Central memory CD8-positive, alpha-beta T cell (primary cell): ENCODE results near the gene SLC22A23.

Source experiments
- ATAC-seq: fragments of 150-1000 bp; cut with Tn5 transposase; replicated peaks from 2 replicates; pipeline ENCODE4 v1.10.0; 2022; ENCODE audit warnings: mild to moderate bottlenecking, moderate FRiP score, moderate number of reproducible peaks; ENCODE audit not compliant: poor library complexity, severe bottlenecking; ENCODE audit errors: extremely low read depth
- DNase-seq, 2 donors: peaks; one replicate each; pipeline ENCODE4 v3.0.0; 2021; ENCODE audit warnings: low spot score in 2 of 2
- H3K27ac Mint-ChIP-seq: one replicate; pipeline ENCODE4 v1.8.0; 2022; ENCODE audit warnings: low read depth, mild to moderate bottlenecking, moderate library complexity, mixed read lengths
- H3K27me3 Mint-ChIP-seq: one replicate; pipeline ENCODE4 v1.8.0; 2022; ENCODE audit warnings: mixed read lengths
- H3K36me3 Mint-ChIP-seq: one replicate; pipeline ENCODE4 v1.8.0; 2022; ENCODE audit warnings: mild to moderate bottlenecking, moderate library complexity, mixed read lengths; ENCODE audit not compliant: insufficient read depth
- H3K4me1 Mint-ChIP-seq: one replicate; pipeline ENCODE4 v1.8.0; 2022; ENCODE audit warnings: mixed read lengths
- H3K4me3 Mint-ChIP-seq: one replicate; pipeline ENCODE4 v1.8.0; 2022; ENCODE audit warnings: mild to moderate bottlenecking, moderate library complexity, mixed read lengths
- H3K9me3 Mint-ChIP-seq: one replicate; pipeline ENCODE4 v1.8.0; 2022; ENCODE audit warnings: mixed read lengths

SLC22A23 gene

DNA sequence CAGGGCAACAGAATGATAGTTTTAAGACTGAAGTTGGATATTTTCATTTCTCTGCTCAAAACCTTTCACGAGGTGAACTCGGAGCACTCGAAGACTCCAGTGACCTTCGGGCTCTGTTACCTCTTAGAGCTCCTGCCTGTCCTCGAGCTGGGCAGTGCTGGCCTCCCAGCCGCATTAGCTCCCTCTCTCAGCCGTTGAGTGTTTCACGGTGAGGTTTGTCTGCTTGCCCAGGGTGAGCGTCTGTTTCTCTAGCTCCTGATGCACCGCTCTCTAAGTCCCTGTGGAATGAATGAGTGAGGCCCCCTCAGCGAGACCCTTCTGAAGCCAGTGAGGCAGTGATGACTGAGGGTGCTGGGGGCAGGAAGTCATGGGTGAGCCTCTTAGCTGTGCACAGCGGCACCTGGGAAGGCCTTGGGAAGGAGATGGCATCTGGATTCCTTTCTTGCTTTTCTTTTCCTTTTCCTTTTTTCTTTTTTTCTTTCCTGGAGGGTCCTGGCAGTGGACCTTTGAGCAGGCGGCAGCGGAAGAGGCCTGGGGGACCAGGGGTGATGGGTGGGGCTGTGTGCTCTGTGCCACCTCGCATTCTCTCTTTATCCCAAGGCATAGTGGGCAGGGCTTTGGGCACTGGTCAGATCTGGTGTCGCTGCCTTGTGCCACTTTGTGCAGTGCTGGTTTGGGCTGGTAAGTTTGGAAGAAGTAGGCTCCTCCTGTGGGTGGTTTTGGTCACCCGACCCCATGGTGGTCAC is 195.9 kb downstream of the SLC22A23 start:
- no peak for DNase-seq
- peak overlapping the region; percentile 98 for H3K4me3 Mint-ChIP-seq
- no peaks in the 10 kb centered on the region for H3K9me3 Mint-ChIP-seq
- peaks cover 54% of the 10 kb centered on the region for H3K4me1 Mint-ChIP-seq
- no peak for ATAC-seq
- peaks cover 8% of the 10 kb centered on the region for H3K36me3 Mint-ChIP-seq
- peaks cover 8% of the 10 kb centered on the region for H3K27me3 Mint-ChIP-seq
- H3K27ac Mint-ChIP-seq, result peak overlapping the region; percentile 86

DNA sequence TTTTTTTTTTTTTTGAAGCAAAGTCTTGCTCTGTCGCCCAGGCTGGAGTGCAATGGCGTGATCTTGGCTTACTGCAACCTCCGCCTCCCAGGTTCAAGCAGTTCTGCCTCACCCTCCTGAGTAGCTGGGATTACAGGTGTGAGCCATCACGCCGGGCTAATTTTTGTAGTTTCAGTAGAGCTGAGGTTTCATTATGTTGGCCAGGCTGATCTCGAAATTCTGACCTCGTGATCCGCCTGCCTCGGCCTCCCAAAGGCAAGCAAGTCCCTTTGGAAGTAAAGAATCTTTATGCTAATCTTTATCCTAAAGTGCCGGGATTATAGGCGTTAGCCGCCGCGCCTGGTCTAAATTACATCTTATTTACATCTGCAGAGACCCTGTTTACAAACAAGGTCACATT is 196.6 kb downstream of the SLC22A23 start:
- peaks cover 8% of the 10 kb centered on the region for H3K27me3 Mint-ChIP-seq
- H3K9me3 Mint-ChIP-seq, result no peaks in the 10 kb centered on the region
- peaks cover 54% of the 10 kb centered on the region for H3K4me1 Mint-ChIP-seq

DNA sequence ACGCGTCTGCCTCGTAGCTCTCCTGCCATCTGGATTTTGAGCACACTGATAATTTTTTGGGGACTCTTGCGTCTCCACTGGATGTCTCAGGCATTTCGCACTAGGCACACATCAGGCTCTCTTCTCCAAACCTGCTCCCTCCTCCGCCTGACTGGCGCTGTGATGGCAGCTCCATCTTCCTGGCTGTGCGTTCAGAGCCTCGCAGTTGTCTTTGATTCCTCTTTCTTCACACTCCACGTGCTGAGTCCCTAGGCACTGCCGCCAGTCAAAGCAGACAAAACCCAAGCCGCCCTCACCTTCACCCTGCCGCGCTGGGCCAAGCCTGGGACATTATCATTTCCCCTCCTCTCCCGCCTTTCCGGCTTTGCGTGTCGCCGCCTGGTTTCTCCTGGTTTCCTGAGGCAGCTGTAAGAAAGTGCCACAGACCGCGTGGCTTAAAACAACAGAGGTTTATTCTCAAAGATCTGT is 197.3 kb downstream of the SLC22A23 start:
- ATAC-seq (peak; percentile 55), DNase-seq (peak in 1 of 2 donors; percentile 36)
- peak overlapping the region; percentile 98 for H3K4me3 Mint-ChIP-seq
- peaks cover 8% of the 10 kb centered on the region for H3K36me3 Mint-ChIP-seq
- H3K27me3 Mint-ChIP-seq, result peaks cover 8% of the 10 kb centered on the region
- H3K27ac Mint-ChIP-seq, result peak overlapping the region; percentile 94
- no peaks in the 10 kb centered on the region for H3K9me3 Mint-ChIP-seq
- H3K4me1 Mint-ChIP-seq, result peaks cover 48% of the 10 kb centered on the region

More for the DNA sequence above, 196.6 kb downstream of the SLC22A23 start:
- Mint-ChIP-seq H3K36me3 (peaks cover 8% of the 10 kb centered on the region), H3K4me3 (peak overlapping the region; percentile 98), H3K27ac (peak overlapping the region; percentile 86)
- DNase-seq, result no peak
- no peak for ATAC-seq

DNA sequence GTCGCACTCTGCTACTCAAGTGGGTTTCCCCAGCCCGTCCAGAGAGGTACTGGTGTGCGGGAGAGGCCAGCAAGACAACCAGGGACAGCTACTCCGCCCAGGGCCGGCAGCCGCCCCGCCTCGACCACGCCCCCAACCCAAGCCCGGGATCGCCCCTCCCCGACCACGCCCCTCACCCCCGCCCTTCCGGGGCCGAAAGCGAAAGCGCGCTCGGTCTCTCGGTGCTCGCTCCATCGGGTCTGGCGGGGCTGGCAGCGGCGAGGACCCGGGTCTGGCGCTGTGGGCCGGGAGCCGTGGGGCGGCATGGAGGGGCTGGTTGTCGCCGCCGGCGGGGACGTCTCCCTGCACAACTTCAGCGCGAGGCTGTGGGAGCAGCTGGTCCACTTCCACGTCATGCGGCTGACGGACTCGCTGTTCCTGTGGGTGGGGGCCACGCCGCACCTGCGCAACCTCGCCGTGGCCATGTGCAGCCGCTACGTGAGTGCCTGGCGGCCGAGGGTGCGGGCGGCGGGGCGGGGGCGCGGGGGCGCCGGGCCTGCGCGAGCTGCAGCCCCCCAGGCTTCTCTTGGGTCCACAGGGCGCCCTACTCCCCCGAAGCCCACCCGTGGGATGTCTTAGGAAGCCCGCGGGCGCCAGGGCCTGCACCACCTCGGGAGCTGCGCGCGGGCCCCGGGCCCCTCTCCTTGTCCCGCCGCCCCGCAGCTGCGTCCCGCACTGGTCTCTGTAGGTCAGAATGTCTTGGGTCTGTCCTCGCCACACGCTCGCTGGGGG is 197.9 kb downstream of the SLC22A23 start, which contains the start of gene PSMG4:
PSMG4 (plus strand) TSS at position 228 of the 771 bp plus-strand sequence; CDS start at position 304, 76 bp downstream.
- Mint-ChIP-seq H3K27me3 (peaks cover 8% of the 10 kb centered on the region), H3K36me3 (peaks cover 8% of the 10 kb centered on the region), H3K4me3 (peak within 1 kb of the TSS; percentile 98), H3K27ac (peak within 1 kb of the TSS; percentile 94), H3K9me3 (no peaks in the 10 kb centered on the region), H3K4me1 (peaks cover 42% of the 10 kb centered on the region)
- DNase-seq (peak; percentile 79 to 87), ATAC-seq (peak; percentile 74)

DNA sequence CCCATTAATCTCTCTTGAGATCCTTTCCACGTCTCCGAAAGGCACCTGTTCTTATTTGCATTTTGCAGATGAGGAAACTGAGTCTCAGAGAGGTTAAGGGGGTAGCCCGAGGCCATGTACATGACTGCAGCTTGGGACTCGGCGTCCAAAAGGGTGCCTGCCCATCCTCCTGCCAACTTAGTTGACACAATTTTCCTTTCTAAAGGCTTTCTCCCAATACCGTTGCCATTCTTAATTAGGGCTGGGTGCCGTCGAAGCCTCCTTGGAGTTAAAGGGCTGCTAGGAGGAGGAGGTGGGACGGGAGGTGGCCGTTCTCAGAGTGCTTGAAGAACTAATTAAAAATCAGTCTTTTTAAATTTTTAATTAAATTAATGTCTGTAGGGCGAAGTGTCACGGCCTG is 198.6 kb downstream of the SLC22A23 start:
- peaks cover 8% of the 10 kb centered on the region for H3K36me3 Mint-ChIP-seq
- DNase-seq (no peak), ATAC-seq (no peak)
- H3K27me3 Mint-ChIP-seq, result peaks cover 8% of the 10 kb centered on the region
- no peaks in the 10 kb centered on the region for H3K9me3 Mint-ChIP-seq
- H3K4me3 Mint-ChIP-seq, result peak overlapping the region; percentile 98
- H3K27ac Mint-ChIP-seq, result no peak overlapping the region
- H3K4me1 Mint-ChIP-seq, result peaks cover 35% of the 10 kb centered on the region

DNA sequence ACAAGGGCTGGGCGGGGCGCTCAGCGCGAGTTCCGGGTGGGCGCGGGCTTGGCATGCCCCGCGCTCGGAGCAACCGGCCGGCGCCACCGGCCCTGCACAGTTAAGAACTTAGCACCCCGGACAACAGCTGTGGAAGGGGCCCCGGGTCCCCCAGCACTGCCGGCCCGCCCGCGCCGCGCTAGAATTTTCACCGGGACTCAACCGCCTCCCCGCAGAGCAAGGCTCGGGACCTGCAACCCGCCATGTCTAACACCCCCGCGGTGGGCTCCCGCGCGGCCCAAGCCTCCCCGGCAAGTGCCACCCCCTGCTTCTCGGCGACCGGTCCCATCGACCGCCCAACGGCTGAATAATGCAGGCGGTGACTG is 203.3 kb downstream of the SLC22A23 start:
- Mint-ChIP-seq H3K4me1 (peaks cover 6% of the 10 kb centered on the region), H3K27me3 (peaks cover 36% of the 10 kb centered on the region), H3K4me3 (no peak overlapping the region), H3K27ac (no peak overlapping the region), H3K36me3 (peaks cover 1% of the 10 kb centered on the region), H3K9me3 (no peaks in the 10 kb centered on the region)
- no peak for ATAC-seq
- DNase-seq, result no peak

DNA sequence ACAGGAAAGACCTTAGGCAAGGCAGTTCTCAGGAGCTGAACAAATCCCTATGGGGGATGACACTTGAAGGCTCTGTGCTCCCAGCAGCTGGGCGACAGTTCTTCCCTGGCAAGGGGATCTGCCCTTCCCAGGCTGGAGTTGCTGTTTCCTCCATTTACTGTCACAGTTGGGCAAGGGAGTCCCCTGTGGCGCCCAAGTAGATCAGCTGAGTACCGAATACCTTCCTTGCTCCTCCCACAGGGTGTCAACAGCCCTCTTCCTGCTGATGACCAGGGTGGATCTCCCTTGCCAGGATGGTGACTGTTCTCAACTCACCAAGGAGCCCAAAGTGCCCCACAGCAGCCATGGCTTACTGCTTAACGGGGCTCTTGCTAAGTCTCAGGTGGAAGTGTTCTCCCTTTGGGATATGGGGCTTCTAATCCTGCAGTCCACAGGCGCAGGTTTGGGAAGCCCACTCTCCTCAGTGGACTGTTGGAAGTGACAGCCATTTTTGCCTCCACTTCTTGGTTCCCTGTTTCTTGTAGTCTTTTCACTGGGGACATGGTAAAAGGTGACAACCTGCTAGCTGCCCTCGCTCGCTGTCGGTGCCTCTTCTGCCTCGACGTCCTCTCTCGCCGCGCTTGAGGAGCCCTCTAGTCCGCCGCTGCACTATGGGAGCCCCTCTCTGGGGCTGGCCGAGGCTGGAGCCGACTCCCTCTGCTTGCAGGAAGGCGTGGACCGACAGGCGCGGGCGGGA is 203.8 kb downstream of the SLC22A23 start:
- Mint-ChIP-seq H3K27me3 (peaks cover 41% of the 10 kb centered on the region), H3K27ac (no peak overlapping the region), H3K4me3 (no peak overlapping the region), H3K9me3 (no peaks in the 10 kb centered on the region), H3K36me3 (peaks cover 1% of the 10 kb centered on the region), H3K4me1 (peaks cover 6% of the 10 kb centered on the region)
- DNase-seq, result no peak
- ATAC-seq, result no peak

DNA sequence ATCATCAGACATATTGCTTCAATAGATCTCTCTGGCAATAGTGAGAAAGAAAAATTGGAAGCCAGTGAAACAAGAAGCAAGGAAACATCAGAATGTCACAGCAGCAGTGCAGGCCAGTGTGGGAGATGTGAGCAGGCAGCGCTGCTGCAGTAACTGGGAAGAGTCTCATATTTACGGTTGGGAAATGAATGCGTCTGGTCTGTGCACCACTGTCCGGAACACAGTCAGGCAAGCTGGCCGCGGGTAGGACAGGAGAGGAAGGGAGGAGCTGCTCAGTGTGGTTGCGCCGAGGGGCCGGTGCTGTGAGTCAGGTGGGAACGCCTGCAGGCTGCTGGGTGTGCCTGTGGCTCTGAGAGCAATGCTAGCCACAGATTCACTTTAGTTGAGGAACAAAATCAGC is 204.5 kb downstream of the SLC22A23 start:
- Mint-ChIP-seq H3K4me3 (no peak overlapping the region), H3K27me3 (peaks cover 48% of the 10 kb centered on the region), H3K9me3 (no peaks in the 10 kb centered on the region), H3K27ac (no peak overlapping the region), H3K4me1 (peaks cover 6% of the 10 kb centered on the region), H3K36me3 (peaks cover 1% of the 10 kb centered on the region)
- ATAC-seq, result no peak
- no peak for DNase-seq

DNA sequence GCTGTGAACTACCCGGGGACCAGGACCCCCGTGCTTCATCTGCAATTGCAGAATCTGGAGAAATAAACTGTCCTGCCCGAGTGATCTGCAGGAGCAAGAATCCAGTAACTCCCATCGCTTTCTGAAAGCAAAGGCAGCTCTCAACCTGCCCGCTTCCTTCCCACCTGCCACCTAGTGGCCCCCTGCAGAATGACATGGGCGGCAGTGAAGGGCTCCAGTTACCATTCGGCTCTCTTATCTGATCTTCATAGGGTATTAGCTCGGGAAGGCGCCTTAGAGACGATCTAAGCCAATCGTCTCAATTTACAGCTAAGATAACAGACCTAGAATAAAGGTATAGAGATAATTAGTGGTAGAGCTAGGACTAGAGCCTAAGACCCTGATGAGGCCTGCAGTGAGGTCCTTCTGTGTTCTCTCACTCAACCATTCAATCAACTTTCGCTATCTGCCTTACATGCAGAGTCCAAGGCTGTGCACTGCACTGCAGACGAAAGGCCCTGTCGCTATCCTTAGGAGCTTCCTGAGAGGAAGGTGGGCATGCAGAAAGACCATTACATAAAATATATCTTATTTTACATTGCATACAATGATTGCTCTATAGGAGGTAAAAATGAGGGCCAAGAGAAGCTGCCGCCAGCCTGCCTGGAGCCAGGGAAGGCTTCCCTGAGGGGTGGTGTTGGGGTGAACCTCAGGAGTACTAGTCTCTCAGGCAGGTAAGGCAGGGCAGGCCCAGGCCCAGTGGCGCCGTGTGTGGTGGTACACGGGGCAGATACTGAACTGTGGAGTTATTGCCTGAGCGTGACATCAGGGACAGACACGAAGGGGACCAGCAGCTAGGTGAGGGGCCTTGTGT is 205.2 kb downstream of the SLC22A23 start:
- peak; percentile 85 for ATAC-seq
- Mint-ChIP-seq H3K27ac (no peak overlapping the region), H3K4me1 (peaks cover 6% of the 10 kb centered on the region), H3K36me3 (peaks cover 1% of the 10 kb centered on the region), H3K4me3 (no peak overlapping the region), H3K27me3 (peaks cover 51% of the 10 kb centered on the region), H3K9me3 (no peaks in the 10 kb centered on the region)
- DNase-seq, result peak; percentile 65 to 73

DNA sequence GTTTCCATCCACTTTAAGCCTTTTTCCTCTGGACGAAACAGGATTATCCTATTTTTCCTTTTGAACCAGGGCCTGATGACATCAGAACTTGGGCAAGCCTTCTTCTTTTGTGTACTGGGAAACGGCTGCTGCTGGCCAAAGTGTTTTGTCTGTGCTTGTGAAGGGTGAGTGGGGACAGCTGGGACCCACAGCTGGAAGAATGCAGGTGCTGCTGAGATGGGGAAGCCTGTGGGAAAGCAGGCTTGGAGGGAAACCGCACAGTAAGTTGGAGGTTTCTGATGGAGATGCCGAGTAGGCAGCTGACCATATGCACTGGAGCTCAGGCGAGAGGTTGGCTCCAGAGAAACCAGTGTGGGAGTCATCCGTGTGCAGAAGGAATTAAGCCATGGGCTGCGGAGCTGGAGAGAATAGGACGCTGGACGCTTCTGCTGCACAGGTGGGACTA is 206.6 kb downstream of the SLC22A23 start:
- H3K27me3 Mint-ChIP-seq, result peaks cover 55% of the 10 kb centered on the region
- no peaks in the 10 kb centered on the region for H3K9me3 Mint-ChIP-seq
- H3K27ac Mint-ChIP-seq, result peak overlapping the region; percentile 56
- peaks cover 6% of the 10 kb centered on the region for H3K4me1 Mint-ChIP-seq
- DNase-seq, result no peak
- H3K4me3 Mint-ChIP-seq, result no peak overlapping the region
- peaks cover 1% of the 10 kb centered on the region for H3K36me3 Mint-ChIP-seq
- ATAC-seq, result no peak

DNA sequence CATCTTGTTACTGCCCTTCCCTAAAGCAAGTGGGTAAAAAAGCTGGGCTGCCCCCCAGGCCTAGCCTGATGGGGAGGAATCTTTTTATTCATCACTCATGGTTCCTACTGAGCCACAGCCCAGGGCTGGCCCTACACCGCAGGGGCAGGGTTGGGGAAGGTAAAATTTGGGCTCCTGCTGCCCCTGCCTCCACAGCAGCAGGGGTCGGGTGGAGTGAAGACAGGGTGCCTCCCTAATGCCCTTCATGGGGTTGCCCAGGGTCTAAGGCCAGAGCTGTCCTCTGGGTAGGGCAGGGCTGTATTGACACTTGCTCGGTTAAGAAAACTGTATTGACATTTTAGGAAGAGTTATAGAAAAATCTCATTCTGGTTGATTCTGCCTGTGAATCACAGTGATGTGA is 207.0 kb downstream of the SLC22A23 start:
- ATAC-seq, result no peak
- Mint-ChIP-seq H3K4me1 (peaks cover 6% of the 10 kb centered on the region), H3K27ac (no peak overlapping the region), H3K9me3 (no peaks in the 10 kb centered on the region), H3K27me3 (peaks cover 55% of the 10 kb centered on the region), H3K36me3 (peaks cover 1% of the 10 kb centered on the region), H3K4me3 (no peak overlapping the region)
- no peak for DNase-seq
